ENCODE results near the gene STRN.

- no peak for TF ChIP-seq CTCF (IDR thresholded peaks at IDR 0.05)
- TF ChIP-seq EP300 (IDR thresholded peaks at IDR 0.05; ENCODE audit: low read depth): no peak
- no peak for TF ChIP-seq POLR2AphosphoS5 (IDR thresholded peaks at IDR 0.05)
- no peak for TF ChIP-seq POLR2A (IDR thresholded peaks at IDR 0.05)
Observed at GRCh38 chr2:36808386-36809068, 157.8 kb downstream of the STRN start.
